Lower lobe of right lung (tissue), 2 donors: ENCODE measurements around the gene STIM1. TPM values are rescaled to one million over a fixed set of nuclear protein-coding genes. Genes with fewer than 3 reads are reported as not detected.

Experiments used
- ATAC-seq, 2 donors: fragments of 200-7000 bp; cut with Tn5 transposase; one replicate each; pipeline ENCODE4 v1.9.1; 2020 to 2022; ENCODE audit warnings: mild to moderate bottlenecking in 2 of 2, moderate library complexity in 2 of 2
- DNase-seq: peaks from one replicate; pipeline ENCODE4 v3.0.0-alpha.2; 2020
- H3K27ac ChIP-seq: fragments of 200-600 bp; one replicate; pipeline ENCODE4 v1.8.0; 2022
- H3K27me3 ChIP-seq: fragments of 200-600 bp; one replicate; pipeline ENCODE4 v1.8.0; 2022; ENCODE audit warnings: low read depth
- H3K36me3 ChIP-seq: fragments of 200-600 bp; one replicate; pipeline ENCODE4 v1.8.0; 2022; ENCODE audit warnings: mild to moderate bottlenecking
- H3K4me1 ChIP-seq: fragments of 200-600 bp; one replicate; pipeline ENCODE4 v1.8.0; 2022
- H3K4me3 ChIP-seq: fragments of 200-600 bp; one replicate; pipeline ENCODE4 v1.8.0; 2022; ENCODE audit warnings: mild to moderate bottlenecking
- H3K9me3 ChIP-seq: fragments of 200-600 bp; one replicate; pipeline ENCODE4 v1.8.0; 2022
- intact Hi-C: fragments of 100-400 bp; cut with DNase I; formaldehyde crosslinking; loops from one replicate; pipeline ENCODE4 v1.11.0; 2022
- total RNA-seq: library from RNA; stranded (reverse); fragmentation: NEBNext Ultra II Directional; extraction: Animal tissue kit (Norgen Biotek cat#: 25700); gene quantifications from one replicate; pipeline ENCODE4 v1.2.1, GENCODE V29; 2021
- TF ChIP-seq, protein P1 (sequence below): fragments of 200-600 bp; IDR thresholded peaks from one replicate; pipeline ENCODE4 v1.8.0; 2022; ENCODE audit warnings: antibody characterized with exemption, mild to moderate bottlenecking
- donor health status: DM: no; HTN: yes; CAD: no; lungs with severe emphysema.

Gene STIM1
- total RNA-seq, 1 donor from 2014 or later = 59.5 TPM

DNA sequence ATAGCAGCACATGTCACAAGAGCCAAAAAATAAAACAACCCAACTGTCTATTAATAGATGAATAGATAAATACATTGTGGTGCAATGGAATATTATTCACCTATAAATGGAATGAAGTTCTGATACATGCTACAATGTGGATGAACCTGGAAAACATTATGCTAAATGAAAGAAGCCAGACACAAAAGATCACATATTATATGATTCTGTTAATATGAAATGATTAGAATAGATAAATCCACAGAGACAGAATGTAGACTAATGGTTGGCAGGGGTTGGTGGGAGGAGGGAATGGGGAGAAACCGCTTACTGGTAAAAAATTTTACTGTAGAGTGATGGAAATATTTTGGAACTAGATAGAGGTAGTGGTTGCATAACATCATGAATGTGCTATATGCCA lies 206.2 kb downstream of the STIM1 start:
- Histone ChIP-seq H3K36me3 (peaks cover 33% of the 10 kb centered on the region), H3K4me1 (peaks cover 37% of the 10 kb centered on the region), H3K9me3 (no peaks in the 10 kb centered on the region), H3K27ac (no peak overlapping the region), H3K4me3 (no peak overlapping the region), H3K27me3 (no peaks in the 10 kb centered on the region)
- TF ChIP-seq, protein P1, sequence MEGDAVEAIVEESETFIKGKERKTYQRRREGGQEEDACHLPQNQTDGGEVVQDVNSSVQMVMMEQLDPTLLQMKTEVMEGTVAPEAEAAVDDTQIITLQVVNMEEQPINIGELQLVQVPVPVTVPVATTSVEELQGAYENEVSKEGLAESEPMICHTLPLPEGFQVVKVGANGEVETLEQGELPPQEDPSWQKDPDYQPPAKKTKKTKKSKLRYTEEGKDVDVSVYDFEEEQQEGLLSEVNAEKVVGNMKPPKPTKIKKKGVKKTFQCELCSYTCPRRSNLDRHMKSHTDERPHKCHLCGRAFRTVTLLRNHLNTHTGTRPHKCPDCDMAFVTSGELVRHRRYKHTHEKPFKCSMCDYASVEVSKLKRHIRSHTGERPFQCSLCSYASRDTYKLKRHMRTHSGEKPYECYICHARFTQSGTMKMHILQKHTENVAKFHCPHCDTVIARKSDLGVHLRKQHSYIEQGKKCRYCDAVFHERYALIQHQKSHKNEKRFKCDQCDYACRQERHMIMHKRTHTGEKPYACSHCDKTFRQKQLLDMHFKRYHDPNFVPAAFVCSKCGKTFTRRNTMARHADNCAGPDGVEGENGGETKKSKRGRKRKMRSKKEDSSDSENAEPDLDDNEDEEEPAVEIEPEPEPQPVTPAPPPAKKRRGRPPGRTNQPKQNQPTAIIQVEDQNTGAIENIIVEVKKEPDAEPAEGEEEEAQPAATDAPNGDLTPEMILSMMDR = no peak
- ATAC-seq = no peak
- intact Hi-C loops = loop anchor here (5.0 kb wide), 1 partner anchor 204 kb away; the partner anchor contains the start of gene STIM1
- no peak for DNase-seq

DNA sequence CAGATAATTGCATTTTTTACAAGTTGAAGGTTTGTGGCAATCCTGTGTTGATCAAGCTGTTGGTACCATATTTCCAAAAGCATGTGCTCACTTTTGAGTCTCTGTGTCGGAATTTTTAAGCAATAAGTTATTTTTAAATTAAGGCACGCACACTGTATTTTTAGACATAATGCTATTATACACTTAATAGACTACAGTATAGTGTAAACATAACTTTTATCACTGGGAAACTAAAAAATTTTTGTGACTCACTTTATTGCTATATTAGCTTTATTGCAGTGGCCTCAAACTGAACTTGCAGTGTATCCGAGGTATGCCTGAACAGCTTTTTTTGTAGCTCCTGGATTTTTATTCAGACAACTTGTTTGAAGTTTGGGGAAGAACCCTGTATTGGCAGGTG lies 207.9 kb downstream of the STIM1 start:
- ATAC-seq = no peak
- Histone ChIP-seq H3K27me3 (no peaks in the 10 kb centered on the region), H3K4me1 (peaks cover 38% of the 10 kb centered on the region), H3K36me3 (peaks cover 28% of the 10 kb centered on the region), H3K27ac (no peak overlapping the region), H3K9me3 (no peaks in the 10 kb centered on the region), H3K4me3 (no peak overlapping the region)
- intact Hi-C loops = loop anchor here (5.0 kb wide), 1 partner anchor 206 kb away; the partner anchor contains the start of gene STIM1
- TF ChIP-seq, protein P1 = no peak
- DNase-seq = no peak

DNA sequence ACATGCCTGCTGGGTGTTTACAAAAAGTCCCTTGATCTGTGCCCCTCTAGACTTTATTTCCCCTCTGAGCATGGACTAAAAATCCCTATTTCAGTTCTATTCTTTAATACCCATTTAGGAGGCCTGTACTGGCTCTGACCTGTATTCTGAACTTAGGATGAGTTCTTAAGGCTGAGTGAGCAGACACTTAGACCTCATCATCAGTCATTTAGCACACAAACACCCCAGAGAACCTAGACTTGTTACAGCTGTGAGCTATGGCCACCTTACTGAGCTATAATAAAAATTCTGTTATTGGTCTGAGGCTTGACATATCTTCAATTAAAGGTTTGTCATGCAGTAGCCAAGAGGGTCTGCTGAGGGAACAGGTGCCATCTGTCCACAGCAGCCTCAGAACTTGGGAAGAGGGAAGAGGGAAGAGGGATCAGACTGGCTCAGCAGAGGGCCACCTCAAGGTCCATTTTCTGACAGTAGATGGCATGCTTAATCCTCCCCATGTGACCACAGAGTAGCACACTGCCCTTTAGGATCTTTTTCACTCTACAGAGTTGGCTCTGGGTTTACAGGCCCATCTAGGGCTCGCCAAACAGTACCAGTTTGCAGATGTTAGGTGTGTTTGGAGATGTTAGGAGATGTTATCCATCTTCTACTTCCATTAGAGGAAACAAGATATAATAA lies 209.0 kb downstream of the STIM1 start:
- intact Hi-C loops = loop anchor here (5.0 kb wide), 1 partner anchor 207 kb away; the partner anchor contains the start of gene STIM1
- H3K27ac ChIP-seq = no peak overlapping the region
- no peaks in the 10 kb centered on the region for H3K9me3 ChIP-seq
- peaks cover 46% of the 10 kb centered on the region for H3K4me1 ChIP-seq
- DNase-seq = no peak
- H3K4me3 ChIP-seq = no peak overlapping the region
- peaks cover 24% of the 10 kb centered on the region for H3K36me3 ChIP-seq
- ATAC-seq = no peak
- TF ChIP-seq, protein P1 = no peak
- H3K27me3 ChIP-seq = no peaks in the 10 kb centered on the region

DNA sequence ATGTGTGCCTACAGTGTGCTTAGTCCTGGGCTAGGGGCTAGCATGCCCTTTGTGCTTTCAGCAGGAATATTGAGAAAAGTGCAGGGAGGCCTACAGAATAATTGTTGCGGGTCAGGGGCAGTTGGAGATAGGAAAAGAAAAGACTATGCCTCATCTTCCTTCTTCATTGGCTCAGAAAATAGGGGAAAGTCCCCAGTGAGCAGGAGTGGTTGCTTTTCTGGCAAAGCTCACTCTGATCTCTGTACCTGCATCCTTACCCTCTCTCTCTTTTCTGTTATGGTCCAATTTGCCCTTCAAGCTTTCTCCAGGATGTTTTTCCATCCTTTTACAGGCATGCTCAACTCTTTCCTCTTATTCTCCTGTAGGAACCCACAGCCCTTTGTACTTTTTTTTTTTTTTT lies 209.6 kb downstream of the STIM1 start:
- H3K36me3 ChIP-seq = peaks cover 21% of the 10 kb centered on the region
- intact Hi-C loops = no loop called here
- H3K9me3 ChIP-seq = no peaks in the 10 kb centered on the region
- no peak overlapping the region for H3K4me3 ChIP-seq
- DNase-seq (no peak), ATAC-seq (no peak)
- H3K27me3 ChIP-seq = no peaks in the 10 kb centered on the region
- TF ChIP-seq, protein P1 = no peak
- H3K4me1 ChIP-seq = peaks cover 48% of the 10 kb centered on the region
- no peak overlapping the region for H3K27ac ChIP-seq

DNA sequence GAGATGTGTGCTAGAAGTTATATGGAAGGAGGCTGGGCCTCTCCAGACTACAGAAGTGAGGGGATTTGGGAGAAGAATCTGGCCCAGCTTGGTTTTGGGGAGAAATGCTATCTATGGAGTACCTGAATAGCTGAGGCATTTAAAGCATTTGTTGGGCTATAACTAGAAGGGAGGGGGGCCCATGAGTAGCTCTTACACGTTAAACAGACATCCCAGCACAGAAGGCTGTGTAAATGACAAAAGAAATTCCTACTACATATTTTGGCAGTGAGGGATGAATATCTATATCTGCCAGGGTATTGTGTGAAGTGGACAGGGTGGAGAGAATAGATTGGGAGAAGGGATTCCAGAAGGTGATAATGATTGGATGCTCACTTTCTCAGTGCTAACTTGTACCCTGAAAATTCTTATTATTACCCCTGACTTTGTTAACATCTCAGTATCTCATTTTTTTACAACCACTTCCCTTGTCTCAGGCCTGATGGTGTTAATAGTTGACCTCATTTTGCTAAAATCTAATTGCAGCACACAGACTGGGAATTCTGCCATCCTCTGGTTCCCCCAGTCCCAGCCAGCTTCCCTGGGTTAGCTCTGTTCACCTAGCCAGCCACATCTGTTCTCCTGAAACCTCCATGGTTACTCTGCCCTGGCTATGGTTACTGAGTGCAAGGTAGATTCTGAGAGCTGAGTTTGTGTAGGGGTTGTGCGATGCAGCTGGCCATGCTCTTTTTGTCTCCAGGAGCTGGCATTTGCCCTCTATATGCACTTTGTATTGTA lies 210.3 kb downstream of the STIM1 start:
- ATAC-seq = no peak
- Histone ChIP-seq H3K4me1 (peaks cover 44% of the 10 kb centered on the region), H3K36me3 (peaks cover 22% of the 10 kb centered on the region), H3K9me3 (no peaks in the 10 kb centered on the region), H3K4me3 (no peak overlapping the region), H3K27ac (no peak overlapping the region), H3K27me3 (no peaks in the 10 kb centered on the region)
- TF ChIP-seq, protein P1 = no peak
- DNase-seq = no peak
- intact Hi-C loops = no loop called here
